NCI-H69 (cell line): ENCODE data around the gene PRDM2.

Experiments
- DNase-seq: peaks from one replicate; lab custom pipeline; 2025; lab: John Stamatoyannopoulos, UW

PRDM2 gene

GRCh38 chr1:13764588-13765332, 64.8 kb downstream of the PRDM2 start:
- no peak for DNase-seq

GRCh38 chr1:13766592-13767564, 66.9 kb downstream of the PRDM2 start:
- no peak for DNase-seq

GRCh38 chr1:13769212-13769611, 69.2 kb downstream of the PRDM2 start:
- DNase-seq = no peak

GRCh38 chr1:13769830-13770229, 69.8 kb downstream of the PRDM2 start:
- no peak for DNase-seq

- no peak for DNase-seq
These were observed 70.8 kb downstream of the PRDM2 start for GRCh38 chr1:13770743-13771142.

GRCh38 chr1:13771745-13772144, 71.8 kb downstream of the PRDM2 start:
- no peak for DNase-seq

- DNase-seq = no peak
These were observed 72.3 kb downstream of the PRDM2 start for GRCh38 chr1:13772271-13772670.

GRCh38 chr1:13774121-13774520, 74.1 kb downstream of the PRDM2 start:
- DNase-seq = no peak

- no peak for DNase-seq
These were observed 75.5 kb downstream of the PRDM2 start for GRCh38 chr1:13775459-13775858.

- no peak for DNase-seq
These were observed 75.9 kb downstream of the PRDM2 start for GRCh38 chr1:13775916-13776315.

GRCh38 chr1:13778431-13778830, 78.4 kb downstream of the PRDM2 start:
- DNase-seq = no peak

- DNase-seq = no peak
These were observed 79.9 kb downstream of the PRDM2 start for GRCh38 chr1:13779930-13780329.

- no peak for DNase-seq
These were observed 80.8 kb downstream of the PRDM2 start for GRCh38 chr1:13780780-13781179.

- DNase-seq = no peak
These were observed 81.2 kb downstream of the PRDM2 start for GRCh38 chr1:13781228-13781627.

- no peak for DNase-seq
These were observed 82.1 kb downstream of the PRDM2 start for GRCh38 chr1:13781907-13782633.

- no peak for DNase-seq
These were observed 82.8 kb downstream of the PRDM2 start for GRCh38 chr1:13782634-13783360.

- DNase-seq = no peak
These were observed 83.6 kb downstream of the PRDM2 start for GRCh38 chr1:13783551-13783950.

GRCh38 chr1:13784971-13785370, 85.0 kb downstream of the PRDM2 start:
- no peak for DNase-seq

GRCh38 chr1:13786541-13786940, 86.6 kb downstream of the PRDM2 start:
- DNase-seq = no peak

GRCh38 chr1:13788795-13789194, 88.8 kb downstream of the PRDM2 start:
- no peak for DNase-seq

- no peak for DNase-seq
These were observed 90.5 kb downstream of the PRDM2 start for GRCh38 chr1:13790290-13791030.
